GM19452 (cell line): Measurements from ENCODE around the gene CNGA1.

Experiments used
- ATAC-seq: cut with Tn5 transposase; IDR thresholded peaks from one replicate; pipeline ENCODE4 v1.9.1; 2021; ENCODE audit not compliant: unreplicated experiment

CNGA1 gene

GRCh38 chr4:47913330-47913729 lies 103.2 kb downstream of the CNGA1 start:
- no peak for ATAC-seq

DNA sequence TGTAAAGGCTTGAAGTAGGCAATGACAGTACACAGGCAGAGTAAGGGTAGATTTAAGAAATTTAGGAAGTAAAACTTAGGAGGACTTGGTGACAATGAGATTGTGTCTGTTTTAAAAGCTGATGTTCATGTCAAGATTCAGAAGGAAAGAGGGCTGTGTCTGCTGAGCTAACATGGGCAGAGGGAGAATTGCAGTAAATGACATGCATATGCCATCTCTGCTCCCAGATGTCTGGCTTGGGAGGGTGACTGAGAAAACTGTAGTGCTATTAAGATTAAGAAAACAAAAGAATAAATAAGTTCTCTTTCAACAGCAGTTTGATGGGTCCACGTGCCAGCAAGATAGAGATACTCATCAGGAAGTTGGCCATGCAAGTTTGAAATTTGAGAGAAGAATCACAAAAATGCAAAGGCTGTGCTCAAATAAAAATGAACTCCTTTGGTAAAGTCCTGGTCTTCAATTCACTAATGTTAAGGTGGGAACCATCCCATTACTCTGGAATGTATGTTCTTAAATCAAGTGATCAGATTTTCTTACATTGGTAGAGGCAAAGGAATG lies 109.3 kb downstream of the CNGA1 start:
- ATAC-seq: no peak

- ATAC-seq: no peak
These were observed 116.8 kb downstream of the CNGA1 start for GRCh38 chr4:47899639-47900038.

DNA sequence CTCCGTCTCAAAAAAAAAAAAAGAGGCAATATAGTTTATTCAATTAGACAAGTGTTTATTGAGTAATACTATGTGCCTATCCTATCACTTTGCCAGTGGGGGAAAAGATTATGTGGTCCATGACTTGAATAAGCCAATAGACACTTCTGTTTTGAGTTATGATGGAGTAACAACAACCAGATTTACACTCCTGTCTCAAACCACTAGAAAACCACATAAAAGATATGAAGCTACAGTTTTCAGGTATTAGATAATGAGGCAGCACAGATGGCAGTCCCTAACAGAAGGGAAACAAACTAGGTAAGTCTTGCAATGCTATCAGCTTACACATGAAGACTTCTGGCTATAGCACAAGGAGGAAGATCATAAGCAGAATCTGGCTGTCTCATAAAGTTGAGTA lies 124.6 kb downstream of the CNGA1 start:
- no peak for ATAC-seq
